Stimulated activated naive CD4-positive, alpha-beta T cell (primary cell): Measurements from ENCODE around the gene KIAA0513.
A peak's percentile ranks its signal among the peaks of the same experiment; 100 is the strongest.

ENCODE experiments used
- DNase-seq, 6 experiments: peaks; one replicate each; lab custom pipeline; 2025; lab: John Stamatoyannopoulos, UW

The KIAA0513 gene

DNA sequence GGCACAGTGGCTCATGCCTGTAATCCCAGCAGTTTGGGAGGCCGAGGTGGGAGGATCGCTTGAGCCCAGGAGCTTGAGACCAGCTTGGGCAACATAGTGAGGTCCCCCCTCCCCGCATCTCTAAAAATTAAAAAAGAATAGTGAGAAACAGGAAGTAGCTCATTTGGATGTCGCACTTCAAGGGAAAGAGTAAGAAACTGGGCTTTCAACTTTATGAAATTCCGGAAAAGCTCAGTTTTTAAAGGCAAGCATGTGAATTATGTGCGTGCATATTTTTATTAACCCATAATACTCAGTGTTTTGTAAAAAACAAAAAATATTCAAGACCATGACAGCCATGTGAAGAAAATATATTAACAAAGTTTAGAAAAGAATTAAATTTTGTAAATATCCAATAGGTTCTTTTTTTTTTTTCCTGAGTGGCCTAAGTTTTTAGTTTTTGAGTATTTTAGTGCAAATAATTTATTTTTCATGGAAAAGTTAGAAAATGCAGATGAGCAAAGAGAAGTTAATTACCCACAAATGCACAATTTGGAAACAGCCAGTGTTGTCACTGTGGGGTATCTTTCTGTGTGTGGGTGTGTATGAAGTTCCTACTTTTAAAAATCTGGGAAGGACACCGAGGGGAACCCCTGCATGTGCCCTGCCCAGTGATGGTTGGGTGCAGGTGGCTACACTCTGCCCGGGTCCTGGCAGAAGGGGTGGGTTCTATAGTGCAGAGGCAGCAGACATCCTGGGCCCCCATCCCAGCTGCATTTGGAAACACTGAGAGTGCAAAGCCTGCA, 44.7 kb downstream of the KIAA0513 start:
- no peak for DNase-seq

DNA sequence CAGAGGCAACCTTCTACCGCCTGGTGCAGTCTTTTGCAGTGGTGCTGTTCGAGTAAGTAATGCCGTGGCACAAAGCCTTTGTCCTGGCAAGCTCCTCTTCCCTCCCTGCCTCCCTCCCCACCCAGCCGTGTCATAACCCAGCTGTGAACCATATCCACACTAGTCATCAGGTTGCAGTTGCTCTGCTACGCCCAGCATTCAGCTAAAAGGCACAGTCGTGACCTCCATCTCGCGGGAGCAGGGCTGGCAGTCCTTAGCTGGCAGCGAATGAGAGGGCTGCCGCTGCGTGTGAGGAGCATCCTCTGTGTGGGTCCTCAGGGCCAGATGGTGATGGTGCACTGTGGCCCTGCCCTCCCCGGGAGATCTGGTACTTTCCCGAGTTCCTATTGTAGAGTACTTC, 45.4 kb downstream of the KIAA0513 start:
- DNase-seq = no peak

DNA sequence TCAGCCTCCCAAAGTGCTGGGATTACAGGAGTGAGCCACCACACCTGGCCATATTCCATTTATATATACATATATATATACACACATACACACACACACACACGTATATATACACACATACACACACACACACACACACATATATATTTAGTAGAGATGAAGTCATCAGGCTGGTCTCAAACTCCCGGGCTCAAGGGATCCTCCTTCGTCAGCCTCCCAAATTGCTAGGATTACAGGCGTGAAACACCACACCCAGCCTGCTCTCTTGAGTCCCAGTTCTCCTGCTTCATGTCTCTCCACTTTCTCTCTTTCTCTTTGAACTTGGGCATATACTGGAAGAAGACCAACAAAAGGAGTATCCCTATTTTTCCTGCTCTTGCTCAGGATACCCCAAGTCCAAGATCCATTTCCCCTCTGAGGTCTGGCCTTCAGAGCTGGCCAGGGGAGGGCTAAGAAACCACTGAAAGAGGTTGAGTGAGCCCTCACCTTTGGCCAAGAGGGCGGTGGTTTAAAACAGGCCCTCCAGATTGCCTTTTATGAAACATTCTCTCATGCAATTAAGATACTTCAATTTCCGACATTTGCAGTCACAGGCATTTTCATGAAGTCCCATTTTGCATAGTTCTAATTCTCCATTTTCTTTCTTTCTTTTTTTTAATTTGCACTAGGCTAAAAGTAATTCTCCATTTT, 46.8 kb downstream of the KIAA0513 start:
- no peak for DNase-seq

DNA sequence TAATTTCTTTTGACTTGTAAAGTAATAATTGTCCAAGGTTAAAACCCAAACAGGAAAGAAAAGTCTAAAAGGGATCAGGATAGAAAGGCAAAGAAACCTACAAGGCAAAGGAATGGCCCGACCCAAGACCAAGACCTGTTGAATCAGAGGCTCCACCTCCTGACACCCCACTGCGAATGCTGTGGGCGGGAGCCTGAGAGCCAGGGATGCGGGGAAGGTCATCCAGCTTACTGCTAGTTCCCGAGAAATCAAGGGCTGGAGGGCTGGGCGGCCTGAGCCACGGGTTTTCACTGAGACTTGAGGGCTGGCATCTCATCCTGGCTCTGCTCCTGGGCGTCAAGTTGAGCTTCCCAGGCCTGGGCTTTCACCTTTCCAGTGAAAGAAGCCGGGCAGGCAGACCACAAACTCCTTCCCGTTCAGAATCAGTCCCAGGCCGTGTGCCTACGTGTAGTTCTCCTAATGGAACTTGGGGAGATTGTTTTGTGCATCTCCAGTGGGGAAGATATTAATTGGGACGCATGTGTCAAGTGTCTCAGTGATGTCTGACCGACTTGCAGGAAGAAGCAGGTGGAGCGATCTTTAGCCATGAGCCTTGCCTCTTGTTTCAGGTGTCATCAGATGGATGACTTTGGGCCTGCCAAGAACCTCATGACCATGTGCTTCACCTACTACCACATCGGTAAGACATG, 47.8 kb downstream of the KIAA0513 start:
- DNase-seq = no peak

DNA sequence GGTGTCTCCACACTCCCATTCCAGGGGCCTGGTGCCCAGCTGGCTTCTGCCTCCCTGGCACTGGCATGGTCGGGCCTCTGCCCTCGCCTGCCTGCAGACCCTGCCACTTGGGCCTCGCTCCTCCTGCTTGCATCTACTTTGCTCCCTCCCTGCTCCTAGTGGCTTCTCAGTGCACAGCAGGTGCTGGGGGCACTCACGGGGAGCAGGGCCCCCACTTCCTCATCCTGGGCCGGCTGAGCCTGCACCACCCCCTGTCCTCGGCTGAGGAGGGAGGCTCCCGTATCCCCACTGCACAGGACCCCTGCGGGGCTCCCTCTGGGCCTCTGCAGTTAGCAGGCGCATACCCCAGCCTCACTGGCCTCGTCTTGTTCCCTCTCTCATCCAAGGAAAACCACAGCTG, 49.4 kb downstream of the KIAA0513 start:
- DNase-seq = no peak

DNA sequence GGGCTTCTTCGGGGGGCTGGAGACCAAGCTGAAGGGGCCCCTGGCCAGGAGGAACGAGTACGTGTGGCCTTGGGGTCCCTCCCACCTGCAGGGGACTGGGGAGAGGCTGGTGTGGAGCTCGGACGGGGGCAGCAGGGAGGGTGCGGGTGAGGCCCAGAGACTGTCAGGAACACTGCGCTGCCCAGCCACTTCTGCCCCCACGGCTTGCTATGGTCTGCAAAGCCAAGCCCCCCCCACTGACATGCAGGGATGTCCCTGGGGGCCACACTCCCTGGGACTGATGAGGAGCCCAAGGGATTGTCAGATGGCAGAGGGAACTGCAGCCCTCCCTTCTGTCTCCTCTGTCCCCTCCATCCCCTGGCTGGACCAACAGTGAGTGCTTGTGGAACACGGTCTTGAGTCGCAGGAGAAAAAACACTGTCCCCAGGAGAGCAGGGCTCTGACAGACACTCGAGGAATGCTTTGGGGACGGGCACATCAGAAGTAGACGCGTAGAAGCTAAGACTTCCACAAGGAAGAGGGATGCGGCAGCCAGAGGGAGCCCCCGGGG, 50.1 kb downstream of the KIAA0513 start:
- no peak for DNase-seq

DNA sequence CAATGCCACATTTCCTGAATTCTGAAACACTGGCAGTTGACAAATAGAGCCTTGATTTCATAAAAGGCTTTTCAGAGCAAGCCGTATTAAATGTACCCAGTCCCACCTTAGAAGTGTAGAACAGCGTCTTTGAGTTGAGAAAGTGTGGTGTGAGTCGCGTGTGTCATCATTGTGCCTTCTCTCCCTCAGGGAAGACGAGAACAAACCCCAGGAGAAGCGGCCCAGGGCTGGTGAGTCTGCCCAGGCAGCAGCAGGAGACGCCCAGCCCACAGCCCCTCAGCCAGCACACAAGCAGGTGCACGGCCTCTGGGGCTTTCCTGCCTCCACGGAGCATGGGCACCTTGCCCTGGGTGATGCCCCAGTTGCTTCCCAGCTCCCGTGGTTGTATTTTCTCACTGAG, 50.6 kb downstream of the KIAA0513 start:
- DNase-seq = no peak

DNA sequence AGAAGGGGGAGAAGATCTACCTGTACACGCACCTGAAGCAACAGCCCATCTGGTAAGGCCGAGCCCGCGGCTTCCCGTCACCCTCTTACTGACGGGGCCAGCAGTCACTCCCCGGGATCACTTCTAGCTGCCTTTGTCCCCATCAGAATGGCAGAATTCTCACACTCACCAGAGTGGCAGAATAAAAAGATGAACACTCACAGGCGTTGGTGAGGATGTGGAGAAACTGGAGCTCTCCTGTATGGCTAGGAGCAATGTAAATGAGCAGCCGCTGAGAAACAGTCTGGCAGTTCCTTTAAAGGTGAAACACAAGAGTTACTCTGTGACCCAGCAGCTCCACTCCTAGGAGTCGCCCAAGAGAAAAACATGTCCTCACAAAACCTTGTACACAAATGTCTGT, 51.4 kb downstream of the KIAA0513 start:
- DNase-seq = no peak

DNA sequence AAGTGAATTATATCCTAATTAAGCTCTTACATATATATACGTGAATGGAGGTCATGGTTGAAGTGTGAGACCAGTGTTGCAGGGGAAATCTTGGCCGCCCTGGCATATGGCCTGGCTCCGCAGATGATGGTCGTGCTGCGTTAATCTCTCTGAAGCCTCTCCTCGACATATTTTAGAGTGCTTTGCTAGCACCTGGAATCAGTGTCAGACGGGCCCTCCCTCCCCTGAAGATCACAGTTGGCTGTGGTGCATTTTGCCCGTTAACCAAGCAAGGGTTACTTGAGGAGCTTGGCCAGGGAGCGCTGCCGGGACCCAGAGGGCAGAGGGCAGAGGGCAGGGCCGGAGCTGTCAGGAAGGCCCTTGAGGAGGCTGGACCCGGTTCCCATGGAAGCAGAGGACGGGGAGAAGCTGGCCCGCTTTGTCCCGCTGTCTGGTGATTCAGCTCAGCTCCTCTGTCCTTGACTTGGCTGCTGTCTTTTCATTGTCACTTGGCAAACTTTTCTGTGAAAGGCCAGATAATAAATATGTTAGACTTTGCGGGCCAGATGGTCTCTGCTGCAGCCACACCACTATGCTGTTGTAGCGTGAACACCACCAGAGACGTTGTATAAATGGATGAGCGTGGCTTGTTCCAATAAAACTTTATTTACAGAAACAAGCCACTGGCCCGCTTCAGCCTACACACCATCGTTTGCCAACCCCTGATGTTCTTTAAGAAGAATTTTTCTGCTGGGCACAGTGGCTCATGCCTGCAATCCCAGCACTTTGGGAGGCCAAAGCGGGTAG, 52.4 kb downstream of the KIAA0513 start:
- no peak for DNase-seq

DNA sequence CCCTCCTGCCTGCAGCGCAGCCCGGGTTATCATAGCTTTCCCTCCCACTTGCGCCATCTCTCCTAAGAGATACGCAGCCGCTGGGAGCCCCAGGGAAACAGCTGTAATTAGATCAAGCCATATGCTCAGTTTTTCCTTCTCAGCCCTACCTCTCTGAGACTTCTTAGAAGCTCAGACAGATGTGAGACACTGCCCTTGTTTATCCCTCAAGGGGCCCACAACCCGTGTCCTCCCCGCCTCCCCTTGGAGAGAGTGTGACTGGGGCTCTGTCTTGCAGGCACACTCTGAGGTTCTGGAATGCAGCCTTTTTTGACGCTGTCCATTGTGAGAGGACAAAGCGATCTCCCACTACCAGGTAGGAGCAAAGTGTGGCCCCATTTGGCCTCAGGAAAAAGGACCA, 53.4 kb downstream of the KIAA0513 start:
- DNase-seq = no peak

DNA sequence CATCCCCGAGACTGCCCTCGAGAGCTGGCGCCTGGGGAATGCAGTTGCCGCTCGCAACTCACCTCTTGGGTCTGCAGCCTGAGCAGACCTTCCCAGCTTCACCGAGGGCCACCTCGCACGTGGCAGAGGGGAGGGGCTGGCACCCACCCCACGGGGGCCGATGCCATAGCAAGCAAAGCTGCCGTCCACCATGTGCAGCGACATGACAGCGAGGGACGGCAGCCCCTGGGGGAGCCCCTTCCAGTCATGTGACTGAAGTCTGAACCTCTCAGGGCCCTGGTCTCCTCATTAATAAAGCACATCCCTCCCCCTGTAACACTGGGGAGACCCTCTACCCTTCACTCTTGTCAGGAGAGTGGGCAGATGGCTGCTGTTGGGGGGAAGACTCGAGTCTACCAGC, 54.2 kb downstream of the KIAA0513 start:
- no peak for DNase-seq

DNA sequence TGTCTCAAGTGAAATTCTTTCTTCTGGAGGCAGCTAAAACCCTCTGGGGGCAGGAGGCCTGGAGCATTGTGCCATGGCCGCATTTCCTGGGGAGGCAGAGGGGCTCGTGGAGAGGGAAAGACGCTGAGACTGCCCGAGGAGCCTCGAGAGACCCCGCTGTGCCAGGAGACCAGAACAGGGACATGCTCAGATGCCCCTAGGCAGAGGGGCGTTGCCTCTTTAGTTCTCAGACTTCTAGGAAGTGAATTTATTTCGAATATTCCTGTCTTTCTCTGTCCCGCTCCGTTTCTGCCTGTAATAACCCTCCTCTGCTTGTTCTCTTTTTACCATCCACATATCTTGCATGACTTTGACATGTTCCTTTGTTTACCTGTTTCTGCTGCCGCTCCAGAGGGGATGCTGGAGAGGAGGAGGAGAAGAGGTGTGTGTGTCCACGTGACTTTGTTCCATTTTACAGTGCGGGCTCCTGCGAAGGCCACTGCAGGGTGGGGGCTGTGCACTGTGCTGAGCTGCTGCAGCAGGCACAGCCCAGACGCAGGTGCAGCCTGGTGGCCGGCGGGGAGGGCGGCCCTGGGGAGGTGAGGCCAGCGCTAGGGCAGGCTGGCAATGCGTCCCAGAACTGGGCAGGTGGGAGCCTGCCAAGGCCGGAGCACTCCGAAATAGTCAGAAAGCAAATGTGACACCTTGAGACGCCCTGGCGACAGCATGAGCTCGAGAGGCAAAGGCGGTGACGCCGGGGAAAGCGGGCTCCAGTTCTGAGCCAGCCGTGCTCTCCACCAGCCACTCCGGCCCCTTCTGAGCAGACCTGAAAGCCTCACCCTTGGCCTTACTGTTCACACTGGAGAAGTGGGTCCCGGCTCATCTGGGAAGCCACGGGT, 54.8 kb downstream of the KIAA0513 start:
- no peak for DNase-seq

DNA sequence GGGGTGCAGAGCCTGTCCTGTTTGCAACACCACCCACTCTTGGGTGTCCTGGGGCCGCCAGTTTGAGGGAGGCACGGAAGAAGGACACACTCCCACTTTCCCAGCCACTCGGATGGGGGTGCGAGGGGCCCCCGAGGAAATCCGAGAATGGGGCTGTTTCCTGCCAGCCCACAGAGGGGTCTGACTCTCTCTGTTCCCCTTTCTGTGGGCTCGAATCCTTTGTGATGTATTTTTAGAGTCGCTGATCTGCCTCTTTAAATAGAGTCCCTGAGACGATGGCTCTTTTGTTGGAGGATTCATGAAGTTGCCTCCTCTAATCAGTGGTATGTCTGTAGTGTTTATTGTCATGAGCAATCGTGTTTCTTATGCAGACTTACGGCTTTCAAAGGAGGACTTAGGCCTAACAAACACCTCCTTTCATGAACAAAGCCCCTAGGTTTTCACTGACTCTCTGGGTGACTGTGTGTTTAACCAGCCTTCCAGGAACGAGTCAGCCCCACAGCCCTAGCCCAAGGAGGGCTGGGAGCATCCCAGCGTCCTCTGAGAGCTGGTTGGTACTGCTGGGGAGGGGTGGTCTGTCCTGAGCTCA, 55.5 kb downstream of the KIAA0513 start:
- no peak for DNase-seq

DNA sequence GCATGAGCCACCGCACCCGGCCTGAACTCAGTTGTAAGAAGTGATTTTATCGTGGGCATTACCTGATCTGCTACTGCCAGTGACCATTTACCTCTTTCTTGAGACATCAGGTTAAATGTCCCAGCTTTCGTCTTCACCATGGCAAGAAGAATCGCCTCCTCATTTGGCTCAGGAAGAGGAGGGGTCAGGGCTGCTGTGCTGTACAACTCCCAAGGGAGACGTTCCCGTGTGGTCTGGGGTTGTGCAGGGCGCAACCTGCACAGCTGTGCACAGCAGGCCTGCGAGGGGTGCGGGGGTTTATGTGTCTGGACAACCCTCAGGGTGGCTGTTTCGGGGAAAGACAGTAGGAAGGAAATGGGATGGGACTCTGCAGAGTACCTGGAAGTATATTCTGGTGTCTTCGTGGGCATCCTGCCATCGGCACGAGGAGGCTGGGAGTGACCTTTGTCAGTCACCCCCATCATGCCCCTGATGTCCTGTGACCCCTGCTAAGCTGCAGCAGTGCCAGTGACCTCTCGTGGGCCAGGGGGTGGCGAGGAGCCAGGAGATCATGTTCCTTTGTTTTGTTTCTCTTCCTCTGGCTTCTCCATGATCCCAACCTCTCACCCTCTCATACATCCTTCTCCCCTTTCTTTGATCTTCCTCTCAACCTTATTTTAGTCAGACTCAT, 57.4 kb downstream of the KIAA0513 start:
- DNase-seq = no peak

DNA sequence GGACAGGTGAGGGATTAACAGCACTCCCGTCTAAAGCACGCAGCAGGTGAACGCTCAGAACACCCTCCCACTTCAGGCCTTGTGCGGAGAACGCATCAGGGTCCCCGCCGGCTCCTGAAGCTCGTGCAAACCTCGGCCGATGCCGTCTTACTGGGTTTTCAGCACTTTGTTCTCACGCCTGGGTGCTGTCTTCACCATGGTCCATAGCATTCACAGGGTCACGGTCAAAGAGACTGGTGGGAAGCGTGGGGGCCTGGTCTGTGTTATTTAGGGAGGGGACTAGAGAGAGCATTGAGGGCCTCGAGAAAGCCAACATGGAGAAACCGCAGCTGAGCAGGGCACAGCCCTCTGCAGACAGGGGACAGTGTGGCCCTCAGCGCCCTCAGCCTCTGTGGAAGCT, 58.1 kb downstream of the KIAA0513 start:
- no peak for DNase-seq

DNA sequence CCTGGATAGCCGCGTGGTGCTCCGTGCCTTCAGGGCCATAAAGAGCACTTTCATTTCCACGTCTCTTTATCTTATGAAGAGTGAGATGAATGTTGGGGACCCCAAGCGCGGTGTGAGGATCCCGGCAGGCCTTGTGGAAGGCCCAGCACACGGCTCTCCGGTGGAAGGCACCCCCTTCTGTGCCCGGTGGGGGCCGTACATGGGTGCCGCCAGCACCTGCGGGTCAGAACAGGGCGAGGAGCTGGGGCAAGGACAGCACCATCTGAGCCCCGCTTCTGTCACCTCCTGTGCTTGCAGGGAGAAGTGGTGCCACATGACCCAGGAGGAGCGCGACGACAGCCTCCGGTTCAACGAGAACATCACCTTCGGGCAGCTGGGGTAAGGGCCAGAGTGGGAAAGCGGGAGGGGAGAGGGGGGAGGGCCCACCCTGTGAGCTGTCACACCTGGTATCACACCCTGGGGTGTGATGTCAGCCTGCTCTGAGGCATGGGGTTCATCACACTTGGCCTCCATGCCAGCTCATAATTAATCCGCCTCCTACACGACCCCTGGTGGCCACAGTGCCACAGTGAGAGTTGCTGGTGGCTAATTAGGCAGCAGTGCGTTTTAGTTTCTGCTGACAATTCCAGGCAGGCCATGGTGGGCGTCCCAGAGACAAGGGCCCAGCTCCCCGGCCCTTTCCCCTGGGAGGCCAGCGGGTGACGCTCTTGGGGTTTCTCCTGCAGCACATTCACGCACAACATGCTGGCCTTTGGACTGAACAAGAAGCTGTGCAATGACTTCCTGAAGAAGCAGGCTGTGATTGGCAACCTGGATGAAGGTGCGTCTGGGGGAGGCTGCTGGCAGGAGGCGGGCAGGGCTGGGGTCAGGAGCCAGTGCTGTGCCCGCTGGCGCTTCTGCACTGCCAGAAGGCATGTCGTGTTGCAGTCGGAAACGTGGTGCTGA, 59.0 kb downstream of the KIAA0513 start:
- peak; percentile 48 to 78 (median 64) for DNase-seq

DNA sequence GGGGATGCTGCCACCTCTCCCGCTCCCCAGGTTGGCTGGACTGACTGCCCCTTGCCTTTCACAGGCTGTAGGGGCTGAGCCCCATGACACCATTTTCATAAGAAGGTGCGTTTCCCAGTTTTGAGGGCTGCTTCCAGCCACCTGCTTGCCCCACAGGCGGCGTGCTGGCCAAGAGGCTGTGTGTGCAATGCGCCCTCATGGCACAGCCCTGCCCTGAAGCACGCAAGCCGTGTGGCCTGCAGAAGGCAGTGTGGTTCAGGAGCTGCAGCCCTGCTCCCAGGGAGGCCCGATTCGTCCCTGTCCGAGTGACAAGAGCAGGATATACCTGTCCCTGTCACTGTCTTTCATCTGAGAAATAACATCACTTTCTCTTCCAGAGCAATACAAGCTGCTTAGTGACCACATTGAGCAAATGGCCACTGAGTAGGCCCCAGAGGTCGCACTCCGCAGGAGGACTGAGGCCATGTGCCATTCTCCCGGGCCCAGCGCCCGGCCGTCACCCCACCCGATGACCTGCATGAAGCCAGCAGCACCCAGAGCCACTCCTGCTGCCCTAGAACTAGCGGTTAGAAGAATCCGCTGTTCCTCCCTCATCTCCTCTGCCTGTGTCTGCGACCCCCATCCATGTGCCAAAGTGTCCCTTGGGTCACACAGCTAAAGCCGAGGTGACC, 60.4 kb downstream of the KIAA0513 start:
- DNase-seq = no peak

DNA sequence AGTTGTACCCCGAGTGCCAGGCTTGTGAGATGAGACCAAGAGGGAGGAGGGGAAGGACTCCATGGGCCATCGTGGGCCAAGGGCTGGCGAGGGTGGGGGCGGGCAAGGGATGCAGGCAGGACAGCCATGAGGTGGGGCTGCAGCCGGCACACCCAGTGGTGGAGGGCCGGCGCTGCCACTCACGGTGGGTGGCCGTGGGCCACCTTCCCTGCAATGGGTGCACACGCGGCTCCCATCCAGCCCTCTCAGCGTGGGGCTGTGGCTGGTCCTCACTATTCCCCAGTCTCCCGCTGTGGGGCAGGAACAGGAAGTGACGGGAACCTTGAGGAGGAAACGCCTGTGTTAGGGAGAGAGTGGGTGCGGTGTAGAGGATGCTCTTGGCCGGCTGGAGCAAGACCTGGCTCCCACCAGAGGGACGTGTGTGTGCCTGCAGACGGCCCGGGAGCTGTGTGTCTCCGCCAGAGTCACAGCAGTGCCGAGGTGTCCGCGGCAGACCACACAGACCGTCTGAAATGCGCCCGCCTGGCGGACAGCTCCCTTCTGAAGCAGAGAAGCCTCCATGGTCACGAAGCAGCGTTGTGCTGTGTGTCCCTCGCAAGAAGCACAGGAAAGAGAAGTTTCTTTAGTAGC, 61.1 kb downstream of the KIAA0513 start:
- no peak for DNase-seq
